ENCODE data around the gene CERK. TPM values are rescaled to one million over a fixed set of nuclear protein-coding genes. Genes with fewer than 3 reads are reported as not detected.

CERK gene
- total RNA-seq, 1 donor from 2014 or later, result 69.0 TPM

- DNase-seq, result no peak
- intact Hi-C loops (cut with DNase I), result loop anchor here (10.0 kb wide), 1 partner anchor 77 kb away; no protein-coding TSS in a partner anchor
- ATAC-seq (ENCODE audit: poor library complexity), result peak; percentile 7
Observed at GRCh38 chr22:46661221-46661851, 76.7 kb downstream of the CERK start.

- DNase-seq (no peak), ATAC-seq (ENCODE audit: poor library complexity) (peak; percentile 21)
- intact Hi-C loops (cut with DNase I), result loop anchor here (10.0 kb wide), 1 partner anchor 76 kb away; no protein-coding TSS in a partner anchor
Observed at GRCh38 chr22:46660604-46661201, 77.3 kb downstream of the CERK start.

GRCh38 chr22:46659791-46660186 lies 78.3 kb downstream of the CERK start:
- intact Hi-C loops (cut with DNase I), result loop anchor here (10.0 kb wide), 1 partner anchor 75 kb away; no protein-coding TSS in a partner anchor
- ATAC-seq (ENCODE audit: poor library complexity) (no peak), DNase-seq (no peak)

GRCh38 chr22:46659059-46659790 lies 78.8 kb downstream of the CERK start:
- no peak for ATAC-seq (ENCODE audit: poor library complexity)
- intact Hi-C loops (cut with DNase I), result no loop called here
- no peak for DNase-seq

GRCh38 chr22:46657996-46658947 lies 79.8 kb downstream of the CERK start:
- intact Hi-C loops (cut with DNase I), result no loop called here
- ATAC-seq (ENCODE audit: poor library complexity) (no peak), DNase-seq (no peak)

GRCh38 chr22:46657655-46657953 lies 80.4 kb downstream of the CERK start:
- intact Hi-C loops (cut with DNase I), result no loop called here
- no peak for ATAC-seq (ENCODE audit: poor library complexity)

GRCh38 chr22:46656856-46657654 lies 81.0 kb downstream of the CERK start:
- intact Hi-C loops (cut with DNase I), result no loop called here
- DNase-seq (no peak), ATAC-seq (ENCODE audit: poor library complexity) (no peak)

More at GRCh38 chr22:46657655-46657953, 80.4 kb downstream of the CERK start:
- DNase-seq, result no peak

- intact Hi-C loops (cut with DNase I), result no loop called here
- DNase-seq (no peak), ATAC-seq (ENCODE audit: poor library complexity) (no peak)
Observed at GRCh38 chr22:46655861-46656608, 82.0 kb downstream of the CERK start.

- intact Hi-C loops (cut with DNase I), result no loop called here
- ATAC-seq (ENCODE audit: poor library complexity) (no peak), DNase-seq (no peak)
Observed at GRCh38 chr22:46654927-46655595, 83.0 kb downstream of the CERK start.

GRCh38 chr22:46654426-46654825 lies 83.6 kb downstream of the CERK start:
- intact Hi-C loops (cut with DNase I), result no loop called here
- no peak for ATAC-seq (ENCODE audit: poor library complexity)
- DNase-seq, result no peak

- ATAC-seq (ENCODE audit: poor library complexity) (no peak), DNase-seq (no peak)
- intact Hi-C loops (cut with DNase I), result no loop called here
Observed at GRCh38 chr22:46653596-46653995, 84.5 kb downstream of the CERK start.

GRCh38 chr22:46652847-46653331 lies 85.2 kb downstream of the CERK start:
- intact Hi-C loops (cut with DNase I), result no loop called here
- ATAC-seq (ENCODE audit: poor library complexity), result peak; percentile 13

GRCh38 chr22:46652081-46652846 lies 85.8 kb downstream of the CERK start:
- ATAC-seq (ENCODE audit: poor library complexity) (peak; percentile 2), DNase-seq (peak; percentile 58)
- intact Hi-C loops (cut with DNase I), result no loop called here

More at GRCh38 chr22:46652847-46653331, 85.2 kb downstream of the CERK start:
- DNase-seq, result no peak

GRCh38 chr22:46651316-46651715 lies 86.7 kb downstream of the CERK start:
- intact Hi-C loops (cut with DNase I), result no loop called here

GRCh38 chr22:46650078-46650810 lies 87.8 kb downstream of the CERK start:
- no peak for DNase-seq
- peak; percentile 63 for ATAC-seq (ENCODE audit: poor library complexity)
- intact Hi-C loops (cut with DNase I), result no loop called here

More at GRCh38 chr22:46651316-46651715, 86.7 kb downstream of the CERK start:
- DNase-seq, result no peak
- ATAC-seq (ENCODE audit: poor library complexity), result no peak
